ENCODE data around the gene OSBP2.

Gene OSBP2

GRCh38 chr22:30955153-30955552, 260.5 kb downstream of the OSBP2 start:
- Histone ChIP-seq H2AFZ (ENCODE audit: low read depth, low read length) (no peak overlapping the region), H3K36me3 (replicated peaks; ENCODE audit: low read depth, low read length) (peaks cover 19% of the 10 kb centered on the region), H3K4me1 (ENCODE audit: low read length) (no peaks in the 10 kb centered on the region), H3K4me2 (ENCODE audit: low read length) (no peak overlapping the region), H3K27me3 (ENCODE audit: low read depth, low read length) (no peaks in the 10 kb centered on the region), H3K4me3 (ENCODE audit: low read length) (no peak overlapping the region), H3K27ac (ENCODE audit: low read length) (no peak overlapping the region), H3K9me3 (ENCODE audit: insufficient read depth, low read length) (no peaks in the 10 kb centered on the region), H3K9ac (ENCODE audit: low read length) (no peak overlapping the region), H4K20me1 (ENCODE audit: insufficient read depth, low read length) (no peaks in the 10 kb centered on the region), H3K79me2 (ENCODE audit: low read length) (0 out of 2 replicates have a peak, but pooled peaks cover 5% of the 10 kb centered on the region)
- TF ChIP-seq EZH2phosphoT487 (IDR thresholded peaks at IDR 0.05; ENCODE audit: low read depth) (no peak), CTCF (IDR thresholded peaks at IDR 0.05; ENCODE audit: low read depth, low read length) (no peak)

Measured in OCI-LY3 (cell line).